ENCODE results near the gene CDKN1C.

Gene CDKN1C

GRCh38 chr11:2920343-2920742 lies 34.8 kb upstream of the CDKN1C start:
- Histone ChIP-seq H3K4me2 (ENCODE audit: low read length) (no peak overlapping the region), H3K36me3 (ENCODE audit: control insufficient read depth, insufficient read depth, low read length) (no peaks in the 10 kb centered on the region), H3K4me1 (no peaks in the 10 kb centered on the region), H3K79me2 (no peaks in the 10 kb centered on the region), H3K9me3 (ENCODE audit: control insufficient read depth, low read length) (no peaks in the 10 kb centered on the region), H3K27ac (no peak overlapping the region), H3K4me3 (ENCODE audit: low read depth, low read length) (no peak overlapping the region), H3K27me3 (ENCODE audit: control insufficient read depth, insufficient read depth, low read length) (no peaks in the 10 kb centered on the region), H3K9ac (no peak overlapping the region), H2AFZ (no peak overlapping the region)
- TF ChIP-seq, protein P1, sequence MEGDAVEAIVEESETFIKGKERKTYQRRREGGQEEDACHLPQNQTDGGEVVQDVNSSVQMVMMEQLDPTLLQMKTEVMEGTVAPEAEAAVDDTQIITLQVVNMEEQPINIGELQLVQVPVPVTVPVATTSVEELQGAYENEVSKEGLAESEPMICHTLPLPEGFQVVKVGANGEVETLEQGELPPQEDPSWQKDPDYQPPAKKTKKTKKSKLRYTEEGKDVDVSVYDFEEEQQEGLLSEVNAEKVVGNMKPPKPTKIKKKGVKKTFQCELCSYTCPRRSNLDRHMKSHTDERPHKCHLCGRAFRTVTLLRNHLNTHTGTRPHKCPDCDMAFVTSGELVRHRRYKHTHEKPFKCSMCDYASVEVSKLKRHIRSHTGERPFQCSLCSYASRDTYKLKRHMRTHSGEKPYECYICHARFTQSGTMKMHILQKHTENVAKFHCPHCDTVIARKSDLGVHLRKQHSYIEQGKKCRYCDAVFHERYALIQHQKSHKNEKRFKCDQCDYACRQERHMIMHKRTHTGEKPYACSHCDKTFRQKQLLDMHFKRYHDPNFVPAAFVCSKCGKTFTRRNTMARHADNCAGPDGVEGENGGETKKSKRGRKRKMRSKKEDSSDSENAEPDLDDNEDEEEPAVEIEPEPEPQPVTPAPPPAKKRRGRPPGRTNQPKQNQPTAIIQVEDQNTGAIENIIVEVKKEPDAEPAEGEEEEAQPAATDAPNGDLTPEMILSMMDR (IDR thresholded peaks at IDR 0.05) = no peak

DNA sequence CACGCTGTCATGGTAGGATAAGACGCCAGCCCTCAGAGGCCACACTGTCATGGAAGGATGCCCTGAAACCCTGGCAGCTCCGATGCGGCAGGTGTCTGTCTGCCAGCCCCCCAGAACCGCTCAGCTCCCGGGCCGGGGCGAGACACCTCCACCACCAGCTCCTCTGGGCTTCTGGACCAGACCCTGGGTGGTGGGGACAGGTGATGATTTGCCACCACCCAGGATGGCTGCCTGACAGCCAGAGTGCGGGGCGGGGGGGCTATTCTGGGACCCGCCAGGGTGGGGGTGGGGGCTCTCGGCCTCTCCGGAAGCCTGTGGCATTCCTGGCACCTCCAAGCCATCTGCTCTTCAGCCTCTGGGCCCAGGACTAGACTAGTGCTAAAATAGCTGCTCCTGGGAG lies 34.3 kb upstream of the CDKN1C start:
- H3K9me3 ChIP-seq (ENCODE audit: control insufficient read depth, low read length) = no peaks in the 10 kb centered on the region
- no peak overlapping the region for H3K4me3 ChIP-seq (ENCODE audit: low read depth, low read length)
- no peak overlapping the region for H2AFZ ChIP-seq
- TF ChIP-seq, protein P1 (IDR thresholded peaks at IDR 0.05) = no peak
- H3K4me1 ChIP-seq = no peaks in the 10 kb centered on the region
- no peaks in the 10 kb centered on the region for H3K27me3 ChIP-seq (ENCODE audit: control insufficient read depth, insufficient read depth, low read length)
- no peaks in the 10 kb centered on the region for H3K36me3 ChIP-seq (ENCODE audit: control insufficient read depth, insufficient read depth, low read length)
- H3K79me2 ChIP-seq = no peaks in the 10 kb centered on the region
- H3K9ac ChIP-seq = no peak overlapping the region
- H3K27ac ChIP-seq = no peak overlapping the region
- no peak overlapping the region for H3K4me2 ChIP-seq (ENCODE audit: low read length)

DNA sequence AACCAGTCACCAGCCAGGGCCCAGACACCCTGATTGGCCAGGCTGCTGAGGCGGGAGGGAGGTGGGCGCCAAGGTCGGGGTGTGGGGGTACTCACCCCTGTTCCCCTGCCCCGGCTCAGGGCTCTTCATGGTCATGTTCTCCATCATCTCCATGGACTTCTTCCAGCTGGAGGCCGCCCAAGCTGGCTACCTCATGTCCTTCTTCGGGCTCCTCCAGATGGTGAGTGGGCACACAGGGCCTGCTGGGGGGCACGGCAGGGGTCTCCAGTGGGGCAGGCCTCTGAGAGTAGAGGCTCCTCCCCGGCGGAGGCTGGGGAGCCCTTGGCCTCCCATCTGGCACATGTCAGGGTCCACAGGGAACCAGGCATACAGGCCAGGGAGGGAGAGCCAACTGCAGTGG lies 33.6 kb upstream of the CDKN1C start:
- H2AFZ ChIP-seq = no peak overlapping the region

GRCh38 chr11:2917842-2918490 lies 32.4 kb upstream of the CDKN1C start:
- Histone ChIP-seq H3K4me1 (no peaks in the 10 kb centered on the region), H3K9ac (no peak overlapping the region), H3K27me3 (ENCODE audit: control insufficient read depth, insufficient read depth, low read length) (no peaks in the 10 kb centered on the region), H3K36me3 (ENCODE audit: control insufficient read depth, insufficient read depth, low read length) (no peaks in the 10 kb centered on the region), H3K4me3 (ENCODE audit: low read depth, low read length) (no peak overlapping the region), H2AFZ (no peak overlapping the region), H3K4me2 (ENCODE audit: low read length) (no peak overlapping the region), H3K27ac (no peak overlapping the region), H3K9me3 (ENCODE audit: control insufficient read depth, low read length) (no peaks in the 10 kb centered on the region), H3K79me2 (no peaks in the 10 kb centered on the region)
- TF ChIP-seq, protein P1 (IDR thresholded peaks at IDR 0.05) = no peak

More for the DNA sequence above, 33.6 kb upstream of the CDKN1C start:
- Histone ChIP-seq H3K4me3 (ENCODE audit: low read depth, low read length) (no peak overlapping the region), H3K4me1 (no peaks in the 10 kb centered on the region), H3K36me3 (ENCODE audit: control insufficient read depth, insufficient read depth, low read length) (no peaks in the 10 kb centered on the region), H3K27me3 (ENCODE audit: control insufficient read depth, insufficient read depth, low read length) (no peaks in the 10 kb centered on the region), H3K79me2 (no peaks in the 10 kb centered on the region), H3K4me2 (ENCODE audit: low read length) (no peak overlapping the region), H3K9me3 (ENCODE audit: control insufficient read depth, low read length) (no peaks in the 10 kb centered on the region), H3K27ac (no peak overlapping the region), H3K9ac (no peak overlapping the region)
- TF ChIP-seq, protein P1 (IDR thresholded peaks at IDR 0.05) = no peak
